ENCODE data around the gene RNASE12. TPM values are rescaled to one million over a fixed set of nuclear protein-coding genes. Genes with fewer than 3 reads are reported as not detected.
A peak's percentile ranks its signal among the peaks of the same experiment; 100 is the strongest.
"Not testable (repeated sequence)": the region's sequence is repeated elsewhere in the genome, so short reads cannot be mapped to it uniquely, and the experiment has no call there.

Gene RNASE12
- total RNA-seq, 3 donors from 2014 or later = not detected

DNA sequence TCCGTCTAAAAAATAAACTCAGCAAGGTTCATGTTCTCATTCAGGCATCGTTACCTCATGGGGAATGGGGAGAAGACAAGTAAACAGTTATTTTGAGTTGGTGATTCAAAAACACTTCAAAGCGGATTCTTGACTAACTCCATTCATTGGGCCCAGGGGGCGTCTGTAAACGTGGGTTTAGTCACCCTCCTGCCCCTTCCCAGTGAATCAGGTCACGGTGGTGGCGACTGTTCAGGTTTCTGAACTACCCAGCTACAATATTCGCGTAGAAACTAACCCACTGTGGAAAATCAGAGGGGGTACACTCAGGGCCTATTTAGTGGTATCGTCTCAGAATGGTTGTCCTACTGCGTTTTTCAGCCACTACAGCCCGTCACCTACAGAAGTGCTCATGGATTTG, 35.1 kb upstream of the RNASE12 start:
- Histone ChIP-seq H3K9me3 (no peaks in the 10 kb centered on the region), H3K27ac (no peak overlapping the region), H3K36me3 (no peaks in the 10 kb centered on the region), H3K4me1 (peaks cover 0 to 2% of the 10 kb centered on the region in 2 donors), H3K4me3 (peak overlapping the region in 2 of 3 donors; percentile 31 to 55), H3K27me3 (peaks cover 0 to 35% of the 10 kb centered on the region in 2 donors)
- intact Hi-C loops (cut with DNase I; ENCODE audit: low total_unique reads) = no loop called here
- TF ChIP-seq CTCF (IDR thresholded peaks at IDR 0.05) = no peak
- no peak for TF ChIP-seq POLR2A (IDR thresholded peaks at IDR 0.05)
- TF ChIP-seq POLR2AphosphoS5 (IDR thresholded peaks at IDR 0.05) = no peak
- no peak for DNase-seq (ENCODE audit: low spot score in 2 of 2)

DNA sequence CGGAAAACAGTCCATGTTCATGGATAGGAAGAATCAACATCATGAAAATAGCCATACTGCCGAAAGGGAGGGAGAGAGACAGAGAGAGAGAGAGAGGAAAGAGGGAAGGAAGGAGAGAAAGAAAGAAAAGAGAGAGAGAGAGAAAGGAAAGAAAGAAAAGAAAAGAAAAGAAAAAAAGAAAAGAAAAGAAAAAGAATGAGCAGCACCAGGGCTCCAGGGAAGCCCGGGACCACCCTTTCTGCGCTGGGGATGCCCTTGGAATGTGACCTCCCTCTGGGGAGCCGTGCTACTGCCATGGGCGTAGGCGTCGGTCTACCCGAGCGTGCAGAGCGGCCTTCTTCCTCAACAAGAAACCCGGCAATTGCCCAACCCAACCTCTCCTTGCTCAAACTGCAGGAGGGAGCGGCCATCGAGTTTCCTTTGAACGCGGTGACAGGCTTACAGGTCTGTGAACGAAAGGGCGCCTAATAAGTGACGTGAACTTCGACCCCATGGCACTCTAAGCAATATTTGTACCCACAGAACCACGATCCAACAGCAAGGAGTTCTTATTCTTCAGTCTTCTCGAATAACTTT, 33.4 kb upstream of the RNASE12 start:
- peaks cover 0 to 35% of the 10 kb centered on the region in 2 donors for H3K27me3 ChIP-seq
- H3K4me3 ChIP-seq = peak overlapping the region; percentile 30 to 55 (median 31)
- intact Hi-C loops (cut with DNase I; ENCODE audit: low total_unique reads) = no loop called here
- peak overlapping the region; percentile 2 to 23 for H3K27ac ChIP-seq
- DNase-seq (ENCODE audit: low spot score in 2 of 2) = no peak
- H3K9me3 ChIP-seq = no peaks in the 10 kb centered on the region
- H3K36me3 ChIP-seq = no peaks in the 10 kb centered on the region
- H3K4me1 ChIP-seq = no peaks in the 10 kb centered on the region
- TF ChIP-seq CTCF (IDR thresholded peaks at IDR 0.05) (no peak), POLR2A (IDR thresholded peaks at IDR 0.05) (no peak), POLR2AphosphoS5 (IDR thresholded peaks at IDR 0.05) (no peak)

DNA sequence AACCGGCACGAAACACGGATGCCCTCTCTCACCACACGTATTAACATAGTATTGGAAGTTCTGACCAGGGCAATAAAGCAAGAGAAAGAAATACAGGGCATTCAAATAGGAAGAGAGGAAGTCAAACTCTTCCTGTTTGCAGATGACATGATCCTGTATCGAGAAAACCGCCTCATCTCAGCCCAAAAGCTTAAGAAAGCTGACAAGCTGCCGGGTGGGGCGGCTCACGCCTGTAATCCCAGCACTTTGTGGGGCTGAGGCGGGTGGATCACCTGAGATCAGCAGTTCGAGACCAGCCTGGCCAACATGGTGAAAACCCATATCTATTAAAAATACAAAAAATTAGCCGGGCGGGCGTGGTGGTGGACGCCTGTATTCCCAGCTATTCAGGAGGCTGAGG, 32.6 kb upstream of the RNASE12 start:
- no peaks in the 10 kb centered on the region for H3K4me1 ChIP-seq
- no peak overlapping the region for H3K27ac ChIP-seq
- peaks cover 0 to 28% of the 10 kb centered on the region in 2 donors for H3K27me3 ChIP-seq
- DNase-seq (ENCODE audit: low spot score in 2 of 2) = no peak
- TF ChIP-seq POLR2AphosphoS5 (IDR thresholded peaks at IDR 0.05) (no peak), CTCF (IDR thresholded peaks at IDR 0.05) (no peak), POLR2A (IDR thresholded peaks at IDR 0.05) (no peak)
- intact Hi-C loops (cut with DNase I; ENCODE audit: low total_unique reads) = no loop called here
- no peaks in the 10 kb centered on the region for H3K36me3 ChIP-seq
- H3K9me3 ChIP-seq = no peaks in the 10 kb centered on the region
- H3K4me3 ChIP-seq = no peak overlapping the region

DNA sequence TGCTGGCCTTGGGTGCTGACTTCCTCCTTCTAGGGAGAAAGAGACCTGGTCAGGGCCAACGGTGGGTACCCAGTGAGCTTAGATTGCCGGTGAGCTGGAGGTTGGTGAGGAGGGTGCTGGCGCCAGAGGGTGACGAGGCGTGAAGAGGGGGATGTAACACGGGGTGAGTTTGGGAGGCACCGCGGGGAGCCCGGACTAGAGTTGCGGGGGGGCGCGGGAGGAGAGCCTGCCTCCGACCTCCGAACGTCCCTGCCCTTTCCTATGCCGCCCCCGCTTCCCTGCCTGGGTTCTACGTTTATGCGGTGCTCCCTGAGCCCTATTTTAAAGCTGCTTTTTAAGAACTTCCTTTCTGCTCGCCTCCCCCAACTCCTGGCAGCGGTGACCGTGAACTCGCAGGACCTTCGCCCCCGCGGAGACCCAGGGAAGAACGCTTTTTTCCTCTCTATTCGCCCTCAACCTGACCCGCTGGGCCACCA, 31.7 kb upstream of the RNASE12 start:
- DNase-seq (ENCODE audit: low spot score in 2 of 2) = no peak
- H3K4me1 ChIP-seq = no peaks in the 10 kb centered on the region
- H3K27me3 ChIP-seq = peaks cover 0 to 18% of the 10 kb centered on the region in 2 donors
- peak overlapping the region in 1 of 3 donors; percentile 34 for H3K4me3 ChIP-seq
- no peaks in the 10 kb centered on the region for H3K9me3 ChIP-seq
- no peak overlapping the region for H3K27ac ChIP-seq
- intact Hi-C loops (cut with DNase I; ENCODE audit: low total_unique reads) = no loop called here
- no peaks in the 10 kb centered on the region for H3K36me3 ChIP-seq
- TF ChIP-seq POLR2AphosphoS5 (IDR thresholded peaks at IDR 0.05) = no peak
- no peak for TF ChIP-seq CTCF (IDR thresholded peaks at IDR 0.05)
- no peak for TF ChIP-seq POLR2A (IDR thresholded peaks at IDR 0.05)

DNA sequence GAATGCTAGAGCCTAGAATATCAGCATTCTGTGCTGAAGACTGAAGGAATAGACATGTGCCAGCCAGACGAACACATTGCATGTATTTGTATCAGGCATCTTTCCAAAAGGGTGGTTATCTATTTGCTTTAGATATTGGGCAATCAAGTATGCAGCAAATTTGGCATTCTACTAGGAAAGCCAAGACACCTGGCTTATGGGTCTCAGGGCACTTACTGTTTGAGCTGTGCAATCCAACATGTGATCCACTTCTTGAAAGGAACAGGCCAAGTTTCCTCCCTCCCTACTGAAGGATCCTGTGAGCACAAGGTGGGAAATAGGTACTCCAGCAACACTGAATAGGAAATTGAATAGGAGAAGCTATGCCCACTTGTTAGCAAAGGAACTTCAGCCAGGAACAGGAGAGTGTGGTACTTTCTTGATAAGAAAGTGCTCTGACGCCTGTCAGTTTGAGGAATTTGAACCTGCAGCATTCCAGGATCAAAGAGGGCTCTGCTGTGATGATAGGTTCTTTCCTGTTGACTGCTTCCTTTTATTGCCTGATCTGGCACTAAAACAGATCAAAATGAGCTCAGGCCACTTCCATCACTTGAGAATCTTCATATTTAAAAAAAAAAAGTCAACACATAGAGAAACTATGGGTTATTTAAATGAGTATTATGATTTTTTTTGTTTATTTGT, 29.8 kb upstream of the RNASE12 start:
- Histone ChIP-seq H3K4me3 (no peak overlapping the region), H3K27ac (no peak overlapping the region), H3K27me3 (peaks cover 0 to 5% of the 10 kb centered on the region in 2 donors), H3K9me3 (no peaks in the 10 kb centered on the region), H3K4me1 (no peaks in the 10 kb centered on the region), H3K36me3 (no peaks in the 10 kb centered on the region)
- no peak for DNase-seq (ENCODE audit: low spot score in 2 of 2)
- TF ChIP-seq CTCF (IDR thresholded peaks at IDR 0.05) = no peak
- no peak for TF ChIP-seq POLR2A (IDR thresholded peaks at IDR 0.05)
- TF ChIP-seq POLR2AphosphoS5 (IDR thresholded peaks at IDR 0.05) = no peak
- intact Hi-C loops (cut with DNase I; ENCODE audit: low total_unique reads) = no loop called here

GRCh38 chr14:20619688-20620087, 28.5 kb upstream of the RNASE12 start:
- intact Hi-C loops (cut with DNase I; ENCODE audit: low total_unique reads); DNase-seq (ENCODE audit: low spot score in 2 of 2); H3K36me3 ChIP-seq; H3K4me1 ChIP-seq; H3K27ac ChIP-seq; H3K9me3 ChIP-seq; H3K27me3 ChIP-seq; H3K4me3 ChIP-seq: not testable (repeated sequence)
